ENCODE measurements around the gene DMD.
"Not testable (repeated sequence)": the region's sequence is repeated elsewhere in the genome, so short reads cannot be mapped to it uniquely, and the experiment has no call there.

The DMD gene

GRCh38 chrX:32839781-32840180 is 371.6 kb downstream of the DMD start:
- DNase-seq: no peak

GRCh38 chrX:32825009-32825408 is 386.3 kb downstream of the DMD start:
- DNase-seq: no peak

- DNase-seq: no peak
These were observed 407.3 kb downstream of the DMD start for GRCh38 chrX:32804034-32804433.

DNA sequence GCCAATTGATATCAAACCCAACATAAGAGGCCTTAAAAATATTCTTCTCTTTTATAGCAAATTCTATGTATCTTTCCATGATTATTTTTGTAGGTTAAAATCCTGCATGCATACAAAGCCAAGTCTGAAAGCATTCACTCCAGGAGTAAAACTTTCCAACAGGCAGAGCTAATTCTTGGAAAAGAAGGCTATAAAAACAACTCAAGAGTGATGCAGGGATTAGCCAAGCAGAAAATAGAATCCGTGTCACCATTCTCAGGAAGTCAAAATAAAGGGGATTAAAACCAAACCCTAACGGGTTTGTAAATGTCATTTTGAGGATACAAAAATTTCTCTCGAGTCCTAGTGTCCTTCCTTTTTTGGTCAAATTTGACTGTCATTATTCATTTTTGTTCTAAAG is 412.4 kb downstream of the DMD start:
- no peak for DNase-seq

GRCh38 chrX:32788936-32789335 is 422.4 kb downstream of the DMD start:
- DNase-seq: no peak

DNA sequence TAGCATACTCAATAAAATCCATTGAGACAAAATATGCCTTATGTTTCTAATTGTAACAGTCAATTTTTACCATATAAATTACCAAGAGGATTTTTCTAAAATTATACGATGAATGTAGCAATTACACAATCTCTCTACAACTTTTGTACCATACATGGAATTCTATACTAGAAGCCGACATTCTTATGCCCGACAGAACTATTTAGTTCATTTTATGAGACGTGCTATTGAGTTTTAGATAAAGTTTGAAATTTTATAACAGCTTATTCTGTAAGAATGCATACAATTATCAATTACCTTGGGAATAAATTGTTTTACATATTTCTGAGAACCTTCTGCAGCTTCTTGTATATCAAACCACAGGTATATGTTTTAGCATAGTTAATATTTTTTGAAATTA is 431.2 kb downstream of the DMD start:
- no peak for DNase-seq

DNA sequence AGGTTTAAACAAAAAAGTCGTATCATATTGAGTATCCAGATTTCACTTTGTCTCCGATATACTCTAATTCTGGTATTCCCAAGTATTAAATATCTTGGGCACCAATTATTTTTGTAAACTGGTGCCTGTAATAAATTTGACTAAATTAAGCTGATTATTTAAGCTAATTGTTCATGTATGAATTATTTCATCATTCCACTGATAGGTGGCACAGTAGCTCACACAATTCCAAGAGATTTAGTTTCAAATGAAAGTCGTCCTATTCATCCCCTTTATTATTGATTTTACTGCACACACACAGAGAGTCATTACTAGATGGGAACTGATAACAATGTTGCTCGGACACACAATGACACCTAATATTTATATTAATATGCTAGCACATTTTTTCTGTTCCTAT is 432.4 kb downstream of the DMD start:
- no peak for DNase-seq

DNA sequence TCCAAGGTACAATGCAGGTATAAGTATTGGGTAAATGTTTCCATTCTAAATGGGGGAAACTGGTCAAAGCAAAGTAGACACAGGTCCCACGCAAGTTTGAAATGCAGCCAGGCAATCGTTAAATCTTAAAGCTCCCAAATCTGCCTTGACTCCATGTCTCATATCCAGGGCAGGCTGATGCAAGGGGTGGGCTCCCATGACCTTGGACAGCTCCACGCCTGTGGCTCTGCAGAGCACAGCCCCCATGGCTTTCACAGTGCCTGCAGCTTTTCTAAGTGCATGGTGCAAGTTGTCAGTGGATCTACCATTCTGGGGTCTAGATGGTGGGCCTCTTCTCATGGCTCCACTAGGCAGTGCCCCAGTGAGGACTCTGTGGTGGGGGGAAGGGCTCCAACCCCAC is 436.4 kb downstream of the DMD start:
- no peak for DNase-seq

DNA sequence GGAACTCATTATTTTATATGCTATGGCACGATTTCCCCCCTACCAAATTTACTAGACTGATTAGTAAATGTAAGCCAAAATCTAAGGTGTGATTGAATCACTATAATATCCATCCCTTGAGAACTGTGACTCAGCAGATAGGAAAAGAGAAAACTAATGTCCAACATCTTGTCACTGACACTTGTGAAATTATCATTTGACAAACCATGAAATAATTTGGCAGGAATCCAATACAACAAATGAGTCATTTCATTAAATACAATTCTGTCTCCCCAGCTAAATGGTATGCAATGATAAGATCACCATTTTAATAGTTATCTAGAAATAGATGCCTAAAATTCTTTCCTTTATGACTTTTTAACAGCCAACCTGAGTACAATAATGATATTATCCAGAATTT is 462.3 kb downstream of the DMD start:
- DNase-seq: no peak

- no peak for DNase-seq
These were observed 466.0 kb downstream of the DMD start for GRCh38 chrX:32745323-32745722.

- no peak for DNase-seq
These were observed 466.4 kb downstream of the DMD start for GRCh38 chrX:32744921-32745320.

DNA sequence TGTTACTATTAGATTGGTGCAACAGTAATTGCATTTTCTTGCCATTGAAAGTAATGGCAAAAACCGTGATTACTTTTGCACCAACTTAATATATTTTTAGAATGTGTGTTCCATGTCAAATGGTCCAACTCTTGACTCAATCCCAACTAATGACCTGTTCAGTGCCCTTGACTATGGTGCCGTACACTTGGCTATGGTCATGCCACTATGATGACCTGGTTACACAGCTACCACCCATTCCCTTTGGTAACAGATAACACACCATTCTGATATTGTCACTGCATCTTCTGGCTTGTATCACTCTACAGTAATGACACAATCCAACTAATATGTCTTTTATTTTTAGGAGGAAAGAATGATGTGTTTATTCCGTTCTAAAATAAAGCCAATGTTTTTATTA is 469.4 kb downstream of the DMD start:
- no peak for DNase-seq

GRCh38 chrX:32708542-32708941 is 502.8 kb downstream of the DMD start:
- DNase-seq: no peak

GRCh38 chrX:32705385-32705784 is 506.0 kb downstream of the DMD start:
- not testable (repeated sequence) for DNase-seq

- DNase-seq: no peak
These were observed 524.0 kb downstream of the DMD start for GRCh38 chrX:32687379-32687778.

DNA sequence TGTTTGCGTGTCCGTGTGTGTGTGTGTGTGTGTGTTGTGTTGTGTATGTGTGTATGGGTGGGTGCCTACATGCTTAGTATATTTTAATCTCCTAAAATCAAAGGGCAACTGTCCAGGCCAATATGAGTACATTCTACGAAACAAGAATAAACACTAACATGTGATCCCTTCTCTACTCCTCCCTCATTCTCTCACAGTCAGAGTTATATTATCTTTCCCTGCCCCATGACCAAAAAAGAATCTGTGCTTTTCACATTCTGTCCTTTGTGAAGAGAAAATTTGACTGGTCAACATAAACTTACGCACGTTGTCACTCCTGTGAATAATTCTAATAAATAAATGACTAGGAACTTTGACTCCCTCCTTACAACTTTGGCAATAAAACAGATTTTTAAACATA is 532.9 kb downstream of the DMD start:
- DNase-seq: no peak

DNA sequence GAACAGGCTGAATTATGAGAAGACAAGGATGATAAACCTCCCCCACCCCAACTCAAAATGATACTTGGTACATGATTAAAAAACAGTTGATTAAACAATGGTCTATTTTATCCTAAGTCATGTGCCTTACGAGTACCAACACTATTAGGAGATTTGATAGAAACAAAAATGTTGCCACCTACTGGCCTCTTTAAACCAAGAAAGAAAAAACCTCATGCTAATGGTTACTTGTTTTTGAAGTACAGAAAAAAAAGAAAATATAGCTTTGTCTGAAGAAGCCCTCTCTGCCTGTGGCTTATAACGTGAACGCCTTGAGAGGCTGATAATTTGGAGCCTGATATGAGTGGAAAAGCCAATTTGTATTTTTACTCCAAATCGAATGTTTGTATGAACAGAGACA is 538.2 kb downstream of the DMD start:
- no peak for DNase-seq

- no peak for DNase-seq
These were observed 548.8 kb downstream of the DMD start for GRCh38 chrX:32662516-32662915.

GRCh38 chrX:32644476-32645245 is 566.7 kb downstream of the DMD start:
- no peak for DNase-seq

DNA sequence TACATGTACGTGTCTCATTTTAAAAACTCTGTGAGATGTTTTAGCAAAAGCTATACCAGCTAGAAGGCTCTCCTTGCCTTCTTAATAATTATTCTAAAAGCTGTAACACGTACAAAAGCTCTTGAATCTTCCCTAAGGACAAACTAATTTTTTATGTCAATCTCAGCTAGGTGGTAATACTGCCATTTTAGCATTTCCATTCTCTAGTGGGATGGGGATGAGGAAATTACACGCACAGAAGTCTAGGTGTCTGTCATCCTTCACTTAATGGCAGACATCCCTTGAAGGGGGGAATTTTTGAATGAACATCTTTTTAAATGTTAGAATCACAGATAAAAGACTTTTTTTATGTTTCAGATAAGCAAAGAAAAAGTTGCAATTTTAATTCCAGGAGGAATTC is 569.1 kb downstream of the DMD start:
- no peak for DNase-seq

DNA sequence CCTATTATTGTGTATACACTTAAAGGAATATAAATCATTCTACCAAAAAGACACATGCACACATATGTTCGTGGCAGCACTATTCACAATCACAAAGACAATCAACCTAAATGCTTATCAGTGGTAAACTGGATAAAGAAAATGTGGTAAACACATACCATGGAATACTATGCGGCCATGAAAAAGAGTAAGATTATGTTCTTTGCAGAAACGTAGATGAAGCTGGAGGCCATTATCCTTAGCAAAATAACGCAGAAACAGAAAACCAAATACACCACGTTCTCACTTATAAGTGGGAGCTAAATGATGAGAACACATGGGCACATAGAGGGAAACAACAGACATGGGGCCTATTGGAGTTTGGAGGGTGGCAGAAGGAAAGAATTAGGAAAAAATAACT is 593.2 kb downstream of the DMD start:
- DNase-seq: no peak

DNA sequence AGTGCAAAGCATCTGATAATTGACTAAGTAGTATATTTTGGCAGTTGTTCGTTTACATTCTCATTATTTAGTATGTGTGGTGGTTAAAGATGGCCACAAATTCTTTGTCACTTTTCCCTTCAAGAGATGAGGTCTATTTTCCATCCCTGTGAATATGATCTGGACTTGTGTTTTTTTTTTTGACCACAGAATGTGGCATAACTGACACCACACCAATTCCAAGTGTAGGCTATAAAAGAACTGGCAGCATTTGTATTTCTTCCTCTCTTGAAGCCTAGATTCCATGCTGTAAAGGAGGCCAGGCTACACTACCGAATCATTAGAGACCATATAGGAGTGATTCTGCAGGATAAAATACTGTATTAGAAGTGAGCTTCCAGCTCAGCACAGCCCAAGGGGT is 596.6 kb downstream of the DMD start:
- DNase-seq: no peak

- no peak for DNase-seq
These were observed 612.2 kb downstream of the DMD start for GRCh38 chrX:32599156-32599555.

- DNase-seq: no peak
These were observed 612.6 kb downstream of the DMD start for GRCh38 chrX:32598707-32599106.

DNA sequence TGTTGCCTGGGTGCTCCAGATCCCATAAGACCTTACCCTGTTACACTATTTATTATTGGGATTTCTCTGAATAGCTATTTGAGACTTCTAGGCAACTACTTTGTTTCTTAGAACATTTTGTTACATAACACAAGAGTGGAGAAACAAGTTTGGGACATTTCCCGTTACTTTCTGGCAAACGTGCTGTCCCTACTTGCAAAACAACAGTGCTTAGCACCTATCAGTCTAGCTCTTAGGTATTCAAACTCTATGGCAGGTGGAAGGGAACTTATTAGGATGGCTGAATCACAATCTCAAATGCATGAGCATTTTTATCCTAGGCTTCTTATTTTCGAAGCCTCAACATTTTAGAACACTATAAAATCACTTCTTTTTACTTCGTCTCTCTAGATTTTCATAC is 613.6 kb downstream of the DMD start:
- no peak for DNase-seq

- no peak for DNase-seq
These were observed 618.6 kb downstream of the DMD start for GRCh38 chrX:32592786-32593185.
